Pancreas (tissue), 10 donors: Measurements from ENCODE around the gene FAM83F. TPM values are rescaled to one million over a fixed set of nuclear protein-coding genes. Genes with fewer than 3 reads are reported as not detected.

Experiments used
- ATAC-seq, 4 donors: fragments of 200-7000 bp; cut with Tn5 transposase; one replicate each; pipeline versions ENCODE4 v1.8.0 to v1.9.1; 2020; ENCODE audit warnings: mild to moderate bottlenecking in 4 of 4, moderate library complexity in 4 of 4
- DNase-seq, 6 donors: peaks; one replicate each; pipeline ENCODE4 v3.0.0-alpha.2; 2020
- FAIRE-seq: peaks from 2 replicates; lab custom pipeline; 2012; peaks lifted over from hg19 to GRCh38; lab: Jason Lieb, UNC
- H3K27ac ChIP-seq, 4 donors: fragments of 200-600 bp; sonication (generic); 1 replicate in 3 of 4; 2 replicates in 1 of 4; pipeline versions ENCODE4 v1.5.0 to v1.8.0; 2020
- H3K27me3 ChIP-seq, 4 donors: fragments of 200-600 bp; one replicate each; pipeline ENCODE4 v1.8.0; 2021
- H3K36me3 ChIP-seq, 3 donors: fragments of 200-600 bp; sonication (generic) in 1 of 3; one replicate each; pipeline versions ENCODE4 v1.5.0 to v1.8.0; 2020 to 2021
- H3K4me1 ChIP-seq, 3 donors: fragments of 200-600 bp; one replicate each; pipeline ENCODE4 v1.8.0; 2021
- H3K4me3 ChIP-seq, 4 donors: fragments of 200-600 bp; sonication (generic) in 2 of 4; one replicate each; pipeline versions ENCODE4 v1.5.0 to v1.8.0; 2020 to 2021
- H3K9me3 ChIP-seq, 4 donors: fragments of 200-600 bp; one replicate each; pipeline ENCODE4 v1.8.0; 2021
- CTCF ChIP-seq, 4 donors: fragments of 200-600 bp; sonication (generic) in 3 of 4; IDR thresholded peaks; one replicate each; pipeline versions ENCODE4 v1.5.0 to v1.8.0; 2021; ENCODE audit warnings: antibody characterized with exemption in 4 of 4
- WGBS, 2 donors: extraction: QIAGEN DNeasy Blood & Tissue Kit; methylation state at CpG; one replicate each; pipeline ENCODE4 v1.1.7; 2013; 5-methylcytosine and 5-hydroxymethylcytosine counted together
- intact Hi-C, 3 donors: fragments of 100-400 bp; cut with DNase I; formaldehyde crosslinking; loops; one replicate each; pipeline versions ENCODE4 v1.11.1 to v1.14.2; 2022
- polyA plus RNA-seq, 2 donors: library from polyadenylated mRNA; stranded (reverse); fragments of 200-250 nt; gene quantifications; one replicate each; pipeline ENCODE4 v1.2.3, GENCODE V29; 2013
- total RNA-seq, 6 donors: library from RNA; stranded (reverse); fragmentation: NEBNext Ultra II Directional in 4 of 6; extraction: Animal tissue kit (Norgen Biotek cat#: 25700) in 4 of 6; gene quantifications; one replicate each; pipeline versions ENCODE4 v1.2.1 to v1.2.4, GENCODE V29; 2021 to 2023
- donor health status: healthy with polysubstance abuse.
- donor health status: DM: no; HTN: no; CAD: no; lungs with moderate emphysema.
- donor health status: DM: no; HTN: no; CAD: no.
- donor health status: control.
- donor health status: control.
- donor health status: Bipolar disorder and iron deficiency.
- donor health status: DM: yes; HTN: yes; CAD: no.
- donor health status: DM: no; HTN: no; CAD: no.
- donor health status: DM: no; HTN: no; CAD: no.
- donor health status: DM: yes; HTN: yes; CAD: no.

FAM83F gene
- total and polyA plus RNA-seq, 8 donors, result 4.9 to 19.8 (median 15.5) TPM

- no peak overlapping the region for H3K27ac ChIP-seq
- intact Hi-C loops, result no loop called here
- DNase-seq (no peak), ATAC-seq (no peak), FAIRE-seq (no peak)
- H3K27me3 ChIP-seq, result no peaks in the 10 kb centered on the region
- no peaks in the 10 kb centered on the region for H3K36me3 ChIP-seq
- no peak overlapping the region for H3K4me3 ChIP-seq
- 90% methylated on average over 4 of the region's 4 CpGs for WGBS, 2 donors
- H3K4me1 ChIP-seq, result peaks cover 28 to 41% (median 32%) of the 10 kb centered on the region in 3 donors
- no peaks in the 10 kb centered on the region for H3K9me3 ChIP-seq
- TF ChIP-seq CTCF (IDR thresholded peaks at IDR 0.05), result no peak
Measured at GRCh38 chr22:40001106-40001505, 6.4 kb downstream of the FAM83F start.

GRCh38 chr22:40001800-40002577 is 7.2 kb downstream of the FAM83F start:
- ATAC-seq, result no peak
- DNase-seq, result no peak
- no peak overlapping the region for H3K27ac ChIP-seq
- no peak for FAIRE-seq
- H3K4me3 ChIP-seq, result no peak overlapping the region
- intact Hi-C loops, result no loop called here
- 70 to 71% methylated on average over 14 of the region's 14 CpGs for WGBS, 2 donors
- no peaks in the 10 kb centered on the region for H3K36me3 ChIP-seq
- no peaks in the 10 kb centered on the region for H3K27me3 ChIP-seq
- no peaks in the 10 kb centered on the region for H3K9me3 ChIP-seq
- H3K4me1 ChIP-seq, result peaks cover 26 to 39% (median 28%) of the 10 kb centered on the region in 3 donors
- no peak for TF ChIP-seq CTCF (IDR thresholded peaks at IDR 0.05)

GRCh38 chr22:40002935-40003715 is 8.4 kb downstream of the FAM83F start:
- intact Hi-C loops, result no loop called here
- Histone ChIP-seq H3K4me3 (no peak overlapping the region), H3K27me3 (no peaks in the 10 kb centered on the region), H3K27ac (no peak overlapping the region), H3K9me3 (no peaks in the 10 kb centered on the region), H3K4me1 (peaks cover 15 to 28% (median 16%) of the 10 kb centered on the region in 3 donors), H3K36me3 (no peaks in the 10 kb centered on the region)
- ATAC-seq (peak in 1 of 4 donors; percentile 20), FAIRE-seq (no peak), DNase-seq (no peak)
- no peak for TF ChIP-seq CTCF (IDR thresholded peaks at IDR 0.05)
- 79 to 80% methylated on average over 6 of the region's 6 CpGs for WGBS, 2 donors

GRCh38 chr22:40004836-40005235 is 10.1 kb downstream of the FAM83F start:
- Histone ChIP-seq H3K27ac (no peak overlapping the region), H3K36me3 (no peaks in the 10 kb centered on the region), H3K4me1 (peaks cover 4 to 17% (median 9%) of the 10 kb centered on the region in 3 donors), H3K9me3 (no peaks in the 10 kb centered on the region), H3K4me3 (no peak overlapping the region), H3K27me3 (no peaks in the 10 kb centered on the region)
- intact Hi-C loops, result no loop called here
- TF ChIP-seq CTCF (IDR thresholded peaks at IDR 0.05), result no peak
- FAIRE-seq, result no peak
- no peak for DNase-seq
- no peak for ATAC-seq
- WGBS, 2 donors, result 59 to 60% methylated on average over 6 of the region's 6 CpGs
